ENCODE measurements around the gene MRPL44. TPM values are rescaled to one million over a fixed set of nuclear protein-coding genes. Genes with fewer than 3 reads are reported as not detected.
"Not testable (repeated sequence)": the region's sequence is repeated elsewhere in the genome, so short reads cannot be mapped to it uniquely, and the experiment has no call there.

MRPL44 gene
- total RNA-seq, 1 donor from 2014 or later = 11.8 TPM

DNA sequence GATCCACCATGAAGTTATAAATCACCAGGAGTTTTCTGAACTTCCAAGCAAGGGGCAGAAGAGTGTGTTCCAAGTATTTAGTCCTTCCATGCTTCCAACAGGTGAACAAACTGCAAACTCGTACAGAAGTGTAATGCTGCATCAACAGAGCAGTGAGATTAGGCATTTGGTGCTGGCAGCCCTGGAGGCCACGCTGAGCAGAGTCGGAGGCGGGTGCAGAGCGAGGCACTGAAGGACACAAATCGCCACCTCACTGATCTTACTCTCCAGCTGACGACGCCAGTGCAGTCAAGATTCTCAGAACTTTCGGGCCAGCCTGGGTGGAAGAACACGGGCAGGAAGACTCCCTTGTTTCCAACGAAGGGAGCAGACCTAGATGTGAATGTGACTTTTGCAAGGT, 42.6 kb downstream of the MRPL44 start:
- no peak for DNase-seq (ENCODE audit: extremely low spot score in 2 of 2)
- H3K9me3 ChIP-seq = no peaks in the 10 kb centered on the region
- peaks cover 0 to 12% of the 10 kb centered on the region in 2 donors for H3K36me3 ChIP-seq
- intact Hi-C loops (cut with DNase I) = no loop called here
- H3K27ac ChIP-seq = no peak overlapping the region
- no peaks in the 10 kb centered on the region for H3K27me3 ChIP-seq
- no peak overlapping the region for H3K4me3 ChIP-seq
- TF ChIP-seq POLR2AphosphoS5 (IDR thresholded peaks at IDR 0.05; ENCODE audit: insufficient read depth in 1 of 2, low read depth in 1 of 2) (no peak), POLR2A (IDR thresholded peaks at IDR 0.05) (no peak), CTCF (IDR thresholded peaks at IDR 0.05) (no peak)
- no peaks in the 10 kb centered on the region for H3K4me1 ChIP-seq

DNA sequence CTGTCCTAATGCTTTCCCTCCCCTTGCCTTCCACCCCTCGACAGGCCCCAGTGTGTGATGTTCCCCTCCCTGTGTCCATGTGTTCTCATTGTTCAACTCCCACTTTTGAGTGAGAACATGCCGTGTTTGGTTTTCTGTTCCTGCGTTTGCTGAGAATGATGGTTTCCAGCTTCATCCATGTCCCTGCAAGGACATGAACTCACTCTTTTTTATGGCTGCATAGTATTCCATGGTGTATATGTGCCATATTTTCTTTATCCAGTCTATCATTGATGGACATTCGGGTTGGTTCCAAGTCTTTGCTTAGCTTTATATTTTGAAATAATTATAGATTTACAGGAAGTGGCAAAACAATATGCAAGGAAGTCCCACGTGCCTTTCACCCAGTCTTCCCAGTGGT, 43.4 kb downstream of the MRPL44 start:
- H3K4me3 ChIP-seq; H3K9me3 ChIP-seq; H3K27ac ChIP-seq; H3K27me3 ChIP-seq; intact Hi-C loops (cut with DNase I); H3K4me1 ChIP-seq; DNase-seq (ENCODE audit: extremely low spot score in 2 of 2): not testable (repeated sequence)
- peaks cover 0 to 12% of the 10 kb centered on the region in 2 donors for H3K36me3 ChIP-seq

DNA sequence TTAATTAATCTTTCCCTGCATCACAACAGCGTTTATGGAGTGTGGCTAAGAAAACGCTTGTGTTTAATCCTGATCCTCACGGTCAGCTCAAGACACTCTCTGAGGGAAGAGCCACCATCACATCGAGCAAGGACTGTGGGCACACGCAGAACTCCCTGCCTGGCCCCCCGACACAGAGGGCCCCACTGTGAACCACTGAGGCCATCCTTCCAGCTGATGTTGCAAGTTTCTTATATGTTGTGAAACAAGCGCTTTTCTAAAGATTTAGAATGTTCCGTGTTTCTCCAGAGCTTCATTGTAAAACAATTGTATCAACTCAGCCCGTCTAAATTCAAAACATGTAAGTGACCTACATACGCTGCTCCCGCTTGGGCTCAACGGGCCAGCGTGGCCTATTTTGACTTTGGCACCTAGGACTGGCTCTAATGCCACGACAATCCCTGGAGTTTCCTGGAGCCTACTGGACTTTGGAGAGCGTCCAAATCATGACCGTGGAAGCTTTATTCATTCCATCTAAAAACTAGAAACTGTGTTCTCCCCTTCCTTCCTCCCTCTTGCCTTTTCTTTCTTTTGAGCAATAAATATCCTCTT, 46.9 kb downstream of the MRPL44 start:
- DNase-seq (ENCODE audit: extremely low spot score in 2 of 2) = no peak
- H3K4me1 ChIP-seq = no peaks in the 10 kb centered on the region
- H3K9me3 ChIP-seq = no peaks in the 10 kb centered on the region
- no peak overlapping the region for H3K4me3 ChIP-seq
- H3K36me3 ChIP-seq = peaks cover 0 to 5% of the 10 kb centered on the region in 2 donors
- H3K27me3 ChIP-seq = no peaks in the 10 kb centered on the region
- TF ChIP-seq POLR2A (IDR thresholded peaks at IDR 0.05) = no peak
- H3K27ac ChIP-seq = no peak overlapping the region
- intact Hi-C loops (cut with DNase I) = no loop called here

DNA sequence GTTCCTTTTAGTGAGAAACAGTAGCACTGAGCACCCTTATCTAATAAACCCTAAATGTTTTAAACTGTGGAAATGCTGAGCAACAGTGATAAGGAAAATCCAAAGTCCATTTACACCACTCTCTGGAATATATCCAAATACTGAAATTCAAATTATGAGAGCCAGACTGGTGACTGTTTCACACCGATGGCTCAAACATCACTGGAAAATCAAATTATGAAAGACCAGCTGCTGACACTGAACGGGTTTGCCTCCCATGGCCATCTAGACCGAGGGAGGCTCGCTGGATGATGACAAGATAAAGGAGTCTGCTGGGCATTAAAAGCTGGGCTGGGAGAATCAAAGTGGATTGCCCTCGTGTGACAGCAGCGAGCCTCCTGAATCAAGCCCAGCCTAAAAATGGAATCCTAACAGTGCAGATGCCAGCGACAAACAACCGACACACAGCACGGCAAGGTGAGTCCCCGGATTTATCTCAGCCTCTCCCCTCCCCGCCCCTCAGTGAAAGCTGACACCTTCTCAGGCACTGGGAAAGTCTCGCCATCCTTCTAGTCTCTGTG, 51.5 kb downstream of the MRPL44 start:
- no peak overlapping the region for H3K4me3 ChIP-seq
- H3K36me3 ChIP-seq = no peaks in the 10 kb centered on the region
- H3K27me3 ChIP-seq = no peaks in the 10 kb centered on the region
- no peak for DNase-seq (ENCODE audit: extremely low spot score in 2 of 2)
- TF ChIP-seq POLR2A (IDR thresholded peaks at IDR 0.05) = no peak
- TF ChIP-seq CTCF (IDR thresholded peaks at IDR 0.05) = no peak
- no peak for TF ChIP-seq POLR2AphosphoS5 (IDR thresholded peaks at IDR 0.05; ENCODE audit: insufficient read depth in 1 of 2, low read depth in 1 of 2)
- H3K4me1 ChIP-seq = no peaks in the 10 kb centered on the region
- no peaks in the 10 kb centered on the region for H3K9me3 ChIP-seq
- intact Hi-C loops (cut with DNase I) = no loop called here
- H3K27ac ChIP-seq = no peak overlapping the region

GRCh38 chr2:224009605-224010315, 52.5 kb downstream of the MRPL44 start:
- intact Hi-C loops (cut with DNase I) = no loop called here
- Histone ChIP-seq H3K4me3 (no peak overlapping the region), H3K27me3 (no peaks in the 10 kb centered on the region), H3K9me3 (no peaks in the 10 kb centered on the region), H3K27ac (no peak overlapping the region), H3K36me3 (no peaks in the 10 kb centered on the region), H3K4me1 (no peaks in the 10 kb centered on the region)
- TF ChIP-seq POLR2A (IDR thresholded peaks at IDR 0.05) (no peak), POLR2AphosphoS5 (IDR thresholded peaks at IDR 0.05; ENCODE audit: insufficient read depth in 1 of 2, low read depth in 1 of 2) (no peak), CTCF (IDR thresholded peaks at IDR 0.05) (no peak)
- DNase-seq (ENCODE audit: extremely low spot score in 2 of 2) = no peak

- Histone ChIP-seq H3K4me1 (no peaks in the 10 kb centered on the region), H3K36me3 (no peaks in the 10 kb centered on the region), H3K27ac (no peak overlapping the region), H3K9me3 (no peaks in the 10 kb centered on the region), H3K27me3 (no peaks in the 10 kb centered on the region), H3K4me3 (no peak overlapping the region)
- intact Hi-C loops (cut with DNase I) = no loop called here
- TF ChIP-seq POLR2A (IDR thresholded peaks at IDR 0.05) = no peak
- no peak for TF ChIP-seq CTCF (IDR thresholded peaks at IDR 0.05)
- no peak for TF ChIP-seq POLR2AphosphoS5 (IDR thresholded peaks at IDR 0.05; ENCODE audit: insufficient read depth in 1 of 2, low read depth in 1 of 2)
- DNase-seq (ENCODE audit: extremely low spot score in 2 of 2) = no peak
Measured at GRCh38 chr2:224011837-224012236, 54.6 kb downstream of the MRPL44 start.

Data from vagina (tissue), 2 donors.